GM04503 (cell line): ENCODE results near the gene TCOF1.

Experiments used
- DNase-seq: peaks from one replicate; pipeline ENCODE4 v3.0.0-alpha.2; 2012; ENCODE audit warnings: low read depth

Gene TCOF1

DNA sequence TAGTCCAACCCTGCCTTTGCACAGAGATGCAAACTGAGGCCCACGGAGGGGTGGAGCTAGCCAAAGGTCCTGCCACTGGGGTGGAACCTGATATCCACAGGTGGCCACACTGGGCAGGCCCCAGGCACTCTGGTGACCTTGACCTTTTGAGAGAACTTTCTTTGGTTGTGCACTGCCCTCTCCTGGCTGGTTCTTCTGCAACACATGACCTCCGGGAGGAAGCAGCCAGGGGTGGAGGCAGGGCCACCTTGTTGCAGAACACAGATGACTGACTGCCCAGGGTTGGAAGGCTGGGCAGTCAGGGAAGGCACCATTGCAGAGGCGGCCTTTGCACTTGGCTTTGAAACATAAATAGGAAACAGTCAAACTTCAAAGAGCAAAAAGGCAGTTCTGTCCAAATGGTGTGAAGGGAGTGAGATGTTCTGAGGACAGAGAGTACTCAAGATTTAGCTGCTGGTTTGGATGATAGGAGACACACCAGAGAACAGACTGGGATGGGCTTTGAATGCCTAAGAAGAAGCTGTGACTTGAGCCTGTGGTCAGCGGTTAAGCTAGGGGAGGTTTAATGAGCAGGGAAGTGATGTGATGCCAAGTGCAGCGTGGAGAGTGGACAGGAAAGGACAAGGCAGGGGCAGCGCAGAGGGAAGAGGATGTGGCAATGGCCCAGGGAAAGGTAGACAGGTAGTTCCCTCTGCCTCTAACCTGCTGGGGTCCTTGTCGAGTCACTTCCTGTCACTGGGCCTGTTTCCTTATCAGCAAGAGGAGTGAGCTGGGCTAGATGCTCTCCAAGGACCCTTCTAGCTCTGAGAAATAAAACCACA is 6.8 kb upstream of the TCOF1 start:
- DNase-seq: peak; percentile 25

DNA sequence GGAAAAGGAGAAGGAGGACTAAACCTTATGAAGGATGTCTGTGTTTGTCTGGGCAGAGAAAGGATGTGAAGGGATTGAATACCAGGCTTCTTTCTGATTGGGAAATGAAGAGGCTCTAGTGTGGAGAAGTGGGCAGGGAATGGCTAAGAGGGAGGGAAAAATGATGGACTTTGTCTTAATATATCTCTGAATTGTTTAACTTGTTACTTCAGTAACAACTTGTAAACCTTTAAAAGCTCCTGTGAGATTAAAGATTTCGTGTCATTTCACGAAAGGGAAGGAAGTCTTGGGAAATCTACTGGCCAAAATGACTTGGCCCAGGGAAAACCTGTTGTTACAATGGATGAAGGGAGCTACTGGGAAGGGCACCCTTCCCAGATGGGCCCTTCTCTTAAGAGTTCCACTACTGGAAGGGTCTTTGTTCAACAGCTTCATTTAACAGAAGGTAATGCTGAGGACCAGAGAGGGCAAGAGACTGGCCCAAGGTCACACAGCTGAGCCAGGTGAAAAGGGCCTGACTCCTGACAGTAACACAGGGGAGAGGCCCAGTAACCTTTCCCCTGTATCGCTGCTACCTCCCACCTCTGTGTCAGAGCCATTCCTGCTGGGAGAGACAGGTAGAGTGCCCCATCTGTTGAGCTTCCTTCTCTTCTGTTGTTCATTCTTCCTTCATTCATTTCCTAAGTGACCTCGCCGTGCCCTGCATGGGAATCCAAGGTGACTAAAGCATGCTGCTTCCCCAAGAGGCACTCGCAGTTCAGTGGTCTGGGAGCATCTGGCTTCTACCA is 5.1 kb upstream of the TCOF1 start:
- DNase-seq: no peak

DNA sequence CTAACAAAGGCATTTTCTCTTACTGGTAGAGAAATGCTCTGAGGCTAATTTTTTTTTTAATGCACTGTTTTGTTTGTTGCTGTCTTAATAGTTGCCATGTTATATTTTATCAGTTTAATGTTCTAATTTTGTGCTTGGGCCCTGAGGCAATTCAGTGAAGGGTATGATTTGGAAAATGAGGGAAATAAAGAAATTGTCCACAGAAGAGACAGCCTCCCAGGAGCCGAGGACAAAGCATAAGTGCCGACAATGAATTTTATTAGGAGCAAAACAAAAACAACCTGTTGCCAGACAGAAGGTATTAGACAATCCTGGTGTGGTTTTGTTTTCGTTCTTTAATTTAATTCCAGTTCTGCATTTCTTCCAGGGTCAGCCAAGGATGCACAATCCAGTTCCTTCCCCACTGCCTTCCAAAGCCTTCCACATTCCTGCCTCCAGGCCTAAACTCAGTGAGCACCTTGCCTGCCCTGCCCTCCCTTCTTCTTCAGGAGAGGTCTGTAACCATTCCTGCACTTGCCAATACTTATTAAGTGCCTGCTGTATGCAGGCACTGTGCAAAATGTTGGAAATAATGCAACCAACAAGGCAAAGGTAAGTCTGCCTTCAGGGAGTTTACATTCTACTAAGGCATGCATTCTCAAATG is 4.3 kb upstream of the TCOF1 start:
- no peak for DNase-seq

DNA sequence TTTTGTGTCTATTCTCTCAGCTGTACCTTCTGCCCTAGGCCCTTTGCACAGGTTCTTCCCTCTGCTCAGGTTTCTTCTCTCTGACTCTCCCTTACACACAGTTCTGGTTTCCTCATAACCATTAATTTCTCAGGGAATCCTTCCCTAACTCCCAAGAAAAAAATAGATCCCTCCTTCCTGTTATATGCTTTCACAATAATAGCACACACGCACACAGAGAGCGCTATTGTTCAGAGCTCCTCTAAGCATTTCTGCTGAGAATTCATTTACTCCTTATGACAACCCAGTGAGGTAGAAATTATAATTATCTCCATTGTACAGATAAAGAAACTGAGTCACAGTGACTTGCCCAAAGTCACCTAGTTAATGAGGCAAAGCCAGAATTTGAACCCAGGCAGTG is 1.7 kb upstream of the TCOF1 start:
- no peak for DNase-seq

DNA sequence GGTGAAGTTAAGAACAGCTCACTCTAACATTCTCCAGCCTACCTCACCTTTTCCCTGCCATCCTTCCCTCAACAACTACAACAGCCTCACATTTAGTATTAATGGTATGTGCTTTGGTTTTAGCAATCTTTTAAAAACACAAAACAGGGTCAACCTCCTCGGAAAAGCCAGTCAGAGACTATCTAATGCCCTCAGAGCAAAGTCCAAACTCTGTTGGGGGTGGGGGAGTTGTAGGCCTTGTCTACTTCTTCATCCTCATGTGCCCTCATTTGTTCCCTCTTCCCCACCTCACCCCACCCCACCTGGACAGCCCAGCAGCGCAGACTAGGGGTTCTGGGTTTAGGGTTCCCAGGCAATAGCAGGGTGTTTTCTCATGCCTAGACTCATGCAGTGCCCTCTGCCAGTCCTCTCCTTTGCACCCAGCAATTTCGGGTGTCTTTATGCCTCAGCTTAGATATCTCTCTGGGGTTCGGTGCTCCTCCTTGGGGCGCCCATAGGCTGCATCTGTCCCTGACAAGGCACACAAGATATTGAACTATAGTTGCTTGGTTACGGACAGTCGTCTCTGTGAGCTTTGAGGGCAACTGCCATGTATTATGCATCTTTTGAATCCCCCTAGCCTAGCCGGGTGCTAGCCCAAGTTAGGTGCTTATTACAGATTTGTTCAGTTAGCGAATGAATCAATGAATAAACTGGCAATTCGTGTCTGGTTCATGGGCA is 762 bp upstream of the TCOF1 start:
- DNase-seq: no peak

DNA sequence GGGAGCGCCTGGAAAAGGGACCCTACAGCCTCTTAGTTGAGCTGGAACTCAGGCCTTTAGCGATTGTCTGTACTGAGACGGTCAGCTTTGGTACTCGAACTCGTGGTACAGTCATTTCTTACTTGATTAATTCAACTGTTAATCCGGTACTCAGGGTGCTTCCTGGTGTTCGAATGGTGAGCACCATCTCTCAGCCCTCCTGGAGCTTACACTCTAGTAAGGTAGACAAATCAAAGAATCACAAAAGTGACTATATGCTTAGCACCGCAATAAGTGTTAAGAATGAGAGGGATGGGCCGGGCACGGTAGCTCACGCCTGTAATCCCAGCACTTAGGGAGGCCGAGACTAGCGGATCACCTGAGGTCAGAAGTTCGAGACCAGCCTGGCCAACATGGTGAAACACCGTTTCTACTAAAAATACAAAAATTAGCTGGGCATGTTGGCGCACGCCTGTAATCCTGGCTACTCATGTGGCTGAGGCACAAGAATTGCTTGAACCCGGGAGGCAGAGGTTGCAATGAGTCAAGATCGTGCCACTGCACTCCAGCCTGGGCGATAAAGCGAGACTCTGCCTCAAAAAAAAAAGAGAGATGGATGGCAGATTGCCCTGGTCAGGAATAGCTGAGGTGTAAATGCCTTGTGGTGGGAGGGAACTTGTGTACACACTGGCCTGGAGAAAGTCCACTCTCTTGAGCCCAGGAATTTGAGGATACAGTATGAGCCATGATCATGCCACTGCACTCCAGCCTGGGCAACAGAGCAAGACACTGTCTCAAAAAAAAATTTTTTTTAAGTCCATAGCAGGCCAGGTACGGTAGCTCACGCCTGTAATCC is 981 bp downstream of the TCOF1 start:
- no peak for DNase-seq

DNA sequence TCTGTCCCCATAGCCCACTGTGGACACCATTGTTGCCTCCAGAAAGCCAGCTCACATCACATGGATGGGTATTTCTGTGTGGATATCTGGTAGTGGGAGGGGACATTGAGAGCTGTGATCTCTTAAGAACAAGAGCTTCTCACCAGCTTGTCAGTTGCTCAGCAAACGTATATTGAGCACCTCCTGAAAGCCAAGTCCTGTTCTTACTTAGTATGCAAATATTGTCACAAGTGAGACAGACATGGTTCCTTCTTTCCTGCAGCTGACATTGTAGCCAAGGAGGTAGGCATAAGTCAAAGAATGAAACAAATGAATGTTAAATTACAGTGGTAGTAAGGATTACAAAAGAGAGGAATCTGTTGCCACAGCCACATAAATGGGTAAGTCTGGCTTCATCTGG is 3.8 kb downstream of the TCOF1 start:
- DNase-seq: no peak

DNA sequence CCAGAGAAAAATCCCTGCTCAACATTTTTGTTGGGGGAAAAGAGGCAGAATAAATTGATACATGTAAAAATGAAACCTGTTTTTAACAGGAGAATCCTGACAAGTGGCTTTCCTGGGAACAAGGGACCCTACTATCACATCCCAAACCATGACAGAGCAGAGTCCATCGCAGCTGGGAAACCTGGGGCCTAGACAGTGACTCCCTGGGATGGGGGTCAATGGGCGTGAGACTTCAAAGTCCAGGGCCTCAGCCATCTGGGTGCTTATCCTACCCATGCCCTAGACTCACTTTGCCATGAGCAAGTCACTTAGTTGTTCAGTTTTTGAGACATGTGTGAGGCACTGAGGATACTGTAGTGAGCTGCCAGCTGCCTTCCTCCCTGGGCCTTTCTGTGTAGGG is 5.7 kb downstream of the TCOF1 start:
- no peak for DNase-seq

DNA sequence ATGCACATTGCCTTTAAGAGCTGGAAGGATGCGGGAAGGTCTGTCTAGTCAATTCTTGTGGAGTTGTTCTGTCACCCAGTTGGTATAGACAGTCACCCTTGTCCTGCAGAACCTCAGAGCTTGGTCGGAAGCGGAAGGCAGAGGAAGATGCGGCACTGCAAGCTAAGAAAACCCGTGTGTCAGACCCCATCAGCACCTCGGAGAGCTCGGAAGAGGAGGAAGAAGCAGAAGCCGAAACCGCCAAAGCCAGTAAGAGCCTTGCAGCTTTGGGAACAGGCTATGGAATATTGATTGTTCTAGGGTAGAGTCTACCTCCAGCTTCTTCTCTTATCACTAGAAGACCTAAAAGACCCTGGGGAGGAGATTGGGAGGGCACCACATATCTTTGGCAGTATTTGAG is 6.5 kb downstream of the TCOF1 start:
- no peak for DNase-seq

DNA sequence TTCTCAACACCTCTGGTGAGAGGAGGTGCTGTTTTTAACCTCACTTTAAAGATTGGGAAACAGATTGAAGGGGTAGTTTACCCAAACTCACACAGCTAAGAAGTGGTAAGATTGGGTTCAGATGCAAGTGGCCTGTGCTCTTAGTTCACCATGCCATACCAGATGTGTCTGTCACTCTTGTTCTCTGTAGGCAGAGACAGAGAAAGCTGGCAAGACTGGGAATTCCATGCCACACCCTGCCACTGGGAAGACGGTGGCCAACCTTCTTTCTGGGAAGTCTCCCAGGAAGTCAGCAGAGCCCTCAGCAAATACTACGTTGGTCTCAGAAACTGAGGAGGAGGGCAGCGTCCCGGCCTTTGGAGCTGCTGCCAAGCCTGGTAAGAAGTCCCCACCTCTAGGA is 11.0 kb downstream of the TCOF1 start:
- no peak for DNase-seq

DNA sequence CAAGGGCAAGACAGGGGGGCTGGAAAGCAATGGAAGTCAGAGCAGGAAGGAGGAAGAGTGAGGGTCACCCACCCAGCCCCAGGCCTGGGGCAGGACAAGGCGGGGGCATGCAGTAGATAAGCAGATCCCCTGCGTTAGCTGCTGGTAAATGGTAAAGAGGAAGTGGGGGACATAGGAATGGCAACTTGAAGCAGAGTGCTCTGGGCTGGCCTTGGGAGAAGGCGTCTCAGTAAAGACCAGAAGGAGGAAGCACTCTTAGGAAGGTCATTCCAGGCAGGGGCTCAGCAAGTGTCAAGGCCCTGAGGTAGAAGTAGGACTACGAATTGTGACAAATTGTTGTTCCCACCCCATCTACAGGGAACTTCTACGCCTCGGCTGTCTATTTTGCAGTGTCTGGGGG is 15.1 kb downstream of the TCOF1 start:
- DNase-seq: no peak

DNA sequence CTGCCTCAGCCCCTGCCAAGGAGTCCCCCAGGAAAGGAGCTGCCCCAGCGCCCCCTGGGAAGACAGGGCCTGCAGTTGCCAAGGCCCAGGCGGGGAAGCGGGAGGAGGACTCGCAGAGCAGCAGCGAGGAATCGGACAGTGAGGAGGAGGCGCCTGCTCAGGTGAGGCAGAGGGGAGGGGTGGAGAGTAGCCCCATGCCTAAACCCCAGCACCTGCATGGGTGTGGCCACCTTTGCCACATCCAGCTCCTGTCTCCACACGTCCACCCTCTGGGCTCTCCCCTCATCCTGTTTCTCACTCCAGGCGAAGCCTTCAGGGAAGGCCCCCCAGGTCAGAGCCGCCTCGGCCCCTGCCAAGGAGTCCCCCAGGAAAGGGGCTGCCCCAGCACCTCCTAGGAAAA is 17.2 kb downstream of the TCOF1 start:
- no peak for DNase-seq

DNA sequence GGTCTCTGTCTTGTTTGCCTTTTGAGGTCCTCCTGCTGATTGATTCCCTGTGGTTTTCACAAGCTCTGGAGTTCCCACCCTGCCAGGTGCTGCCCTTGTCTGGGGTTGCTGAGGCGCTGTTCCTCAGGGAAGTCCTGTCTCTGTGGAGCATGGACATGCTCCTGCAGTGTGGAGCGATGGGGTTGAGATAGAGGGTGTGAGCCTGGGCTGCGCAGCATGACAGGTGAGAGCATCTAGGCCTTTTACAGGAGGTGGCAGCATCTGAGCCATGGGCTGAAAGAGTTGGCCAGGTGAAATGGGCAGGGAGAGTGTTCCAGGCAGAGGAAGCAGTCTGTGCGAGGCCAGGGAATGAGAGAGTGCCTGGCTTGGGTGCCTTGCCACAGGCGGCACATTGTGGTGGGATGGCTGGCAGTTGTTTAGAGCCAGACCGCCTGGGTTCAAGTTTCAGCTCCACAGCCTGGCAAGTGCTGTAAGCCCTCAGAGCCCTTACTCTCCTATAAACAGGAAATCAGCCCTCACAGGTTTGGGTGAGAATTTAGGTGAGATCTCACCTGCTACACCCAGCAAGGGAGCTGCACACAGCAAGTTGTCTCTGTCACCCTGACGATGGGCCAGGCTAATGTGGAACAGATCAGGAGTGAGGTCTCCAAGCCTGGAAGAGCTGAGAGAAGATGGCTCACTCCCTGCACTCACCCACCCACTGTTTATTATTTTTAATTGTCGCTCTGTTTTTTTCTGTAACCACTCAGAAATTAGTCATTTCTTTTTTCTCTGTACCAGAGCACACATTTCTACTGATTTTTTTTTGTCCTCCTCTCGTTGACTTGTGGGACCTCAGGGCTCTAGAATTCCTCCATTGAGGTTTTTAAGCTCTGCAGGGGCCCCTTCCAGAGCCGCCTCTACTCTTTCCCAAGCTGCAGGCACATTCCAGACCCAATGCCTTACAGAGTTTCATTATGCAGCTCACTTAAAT is 19.6 kb downstream of the TCOF1 start:
- no peak for DNase-seq

DNA sequence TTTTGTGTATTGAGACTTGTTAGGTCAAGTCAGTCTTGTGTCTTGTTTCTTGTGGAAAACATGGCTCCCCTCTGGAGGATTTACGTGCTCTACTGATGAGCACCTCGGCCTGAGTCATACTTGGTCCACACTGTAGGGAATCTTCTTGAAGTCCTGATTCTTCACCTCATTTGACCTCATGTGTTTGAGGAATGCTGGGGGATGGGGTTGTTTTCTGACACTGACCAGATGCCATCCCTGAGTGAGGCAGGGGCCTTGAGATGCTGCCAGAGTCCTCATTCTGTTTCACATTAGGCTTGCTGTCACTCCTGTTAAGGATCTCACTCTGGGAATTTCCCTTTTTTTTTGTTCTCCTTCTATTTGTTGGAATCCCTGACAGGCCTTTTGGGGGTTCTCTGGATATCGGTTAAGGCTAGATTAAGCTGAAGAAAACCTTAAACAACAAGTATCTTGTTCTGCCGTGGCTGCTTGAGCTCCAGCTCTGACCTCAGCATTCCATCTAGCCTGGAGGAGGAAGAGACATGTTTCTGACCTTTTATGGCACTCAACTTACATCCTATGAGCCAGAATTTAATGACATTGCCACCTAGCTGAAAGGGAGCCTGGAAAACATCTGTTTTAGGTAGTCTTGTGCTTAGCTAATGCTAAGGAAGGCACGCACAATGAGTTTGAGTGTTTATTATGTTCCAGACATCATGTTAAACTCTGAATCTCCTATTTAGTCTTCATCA is 20.6 kb downstream of the TCOF1 start:
- DNase-seq: peak; percentile 91

DNA sequence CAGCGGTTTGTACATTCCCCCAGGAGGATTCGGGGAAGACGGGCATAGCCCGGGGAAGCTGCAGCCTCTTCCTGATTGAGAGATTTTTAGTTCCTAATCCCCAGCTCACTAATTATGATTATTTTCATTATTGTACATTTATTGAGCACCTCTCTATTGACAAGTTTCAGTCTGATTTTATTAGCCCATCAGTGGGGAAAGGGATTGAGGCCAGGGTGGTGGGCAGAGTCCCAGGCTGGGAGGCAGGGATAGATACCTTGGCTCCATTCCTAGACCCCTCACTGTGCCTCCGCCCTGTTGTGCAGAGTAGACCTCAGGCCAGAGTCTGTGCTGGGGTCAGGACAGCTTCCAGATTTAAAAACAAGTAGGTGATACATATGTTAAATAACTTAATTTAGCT is 27.2 kb downstream of the TCOF1 start:
- no peak for DNase-seq

DNA sequence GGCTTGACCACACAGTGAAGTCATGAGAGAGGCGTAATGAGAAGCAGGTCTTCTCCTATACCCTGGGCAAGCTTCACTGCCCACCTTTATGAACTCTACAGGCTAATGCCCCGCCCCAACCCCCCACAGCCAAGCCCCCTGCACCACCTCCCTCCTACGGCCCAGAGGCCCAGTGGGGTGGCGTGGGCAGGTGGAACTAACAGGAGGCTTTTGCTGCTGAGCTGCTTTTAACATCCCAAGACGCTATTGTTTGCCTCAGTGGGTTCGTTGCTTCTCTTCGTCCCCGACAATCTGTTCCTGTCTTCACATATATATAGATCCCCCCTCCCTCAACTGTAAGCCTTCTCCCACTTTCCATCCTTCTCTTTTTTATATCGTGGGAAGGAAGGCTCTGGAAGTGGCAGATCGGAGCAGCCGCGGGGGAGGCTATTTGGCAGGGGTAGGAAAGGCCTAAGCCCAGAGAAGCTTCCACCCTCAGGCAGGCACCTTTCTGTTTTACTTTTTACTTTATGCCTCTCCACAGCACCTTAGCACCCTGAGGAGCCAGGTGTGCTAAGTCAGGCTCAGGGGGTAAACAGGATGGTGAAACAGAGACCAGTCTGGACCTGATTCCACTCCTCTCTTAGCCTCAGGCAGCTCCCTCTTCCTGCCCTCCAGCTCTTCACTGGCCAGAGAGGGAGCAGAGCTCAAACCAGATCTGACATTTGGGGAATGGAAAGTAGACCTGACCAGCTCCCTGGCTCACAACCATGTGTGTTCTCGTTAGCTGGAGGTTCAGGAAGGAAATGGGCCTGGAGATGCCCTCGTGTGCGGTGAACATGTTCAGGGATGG is 28.7 kb downstream of the TCOF1 start:
- no peak for DNase-seq

DNA sequence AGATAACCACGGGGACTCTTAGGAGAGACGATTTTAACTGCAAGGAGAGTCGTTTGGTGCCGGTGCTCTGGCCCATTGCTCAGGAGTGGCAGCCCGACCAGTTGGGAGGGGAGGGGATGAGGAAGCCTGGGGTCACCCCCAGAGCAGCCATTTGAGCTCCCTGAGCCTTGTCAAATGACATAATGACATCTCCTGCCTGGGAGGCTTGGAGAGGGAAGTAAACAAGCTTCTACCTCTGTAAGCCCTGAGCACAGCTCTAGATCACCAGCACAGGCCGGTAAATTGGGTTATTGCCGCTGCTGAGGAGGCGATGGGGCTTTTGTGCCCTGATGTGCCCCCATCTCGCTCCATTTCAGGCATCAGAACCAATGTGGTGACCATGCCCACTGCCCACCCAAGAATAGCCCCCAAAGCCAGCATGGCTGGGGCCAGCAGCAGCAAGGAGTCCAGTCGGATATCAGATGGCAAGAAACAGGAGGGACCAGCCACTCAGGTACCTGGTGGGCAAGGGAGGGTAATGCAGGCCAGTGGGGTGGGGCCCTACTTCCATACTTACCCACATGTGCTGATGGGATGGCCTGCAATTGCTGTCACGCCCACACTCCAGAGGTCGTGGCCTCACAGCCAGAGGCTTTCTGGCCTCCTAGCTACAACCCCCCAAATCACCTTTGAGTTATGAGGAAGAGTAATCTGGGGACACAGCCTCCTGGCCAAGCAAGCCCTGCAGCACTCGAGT is 32.2 kb downstream of the TCOF1 start:
- DNase-seq: no peak
